Panc1 (cell line): ENCODE measurements around the gene SHB. TPM values are rescaled to one million over a fixed set of nuclear protein-coding genes. Genes with fewer than 3 reads are reported as not detected.

Experiments
- ATAC-seq: fragments of 200-7000 bp; cut with Tn5 transposase; 2 replicates; pipeline ENCODE4 v1.9.1; 2020; ENCODE audit warnings: mild to moderate bottlenecking, moderate library complexity
- BruUV-seq: library from RNA; stranded (reverse); fragments of 400-500 nt; replicated peaks from 2 replicates; lab custom pipeline; 2021; lab: Mats Ljungman, UMichigan
- CTCF ChIA-PET: fragments of 300-600 bp; sonication (Branson Sonifier 250); formaldehyde crosslinking; loops from one replicate; lab custom pipeline; 2022; ENCODE audit warnings: antibody characterized with exemption; lab: Charles Lee
- POLR2A ChIA-PET: fragments of 300-600 bp; sonication (Branson Sonifier 250); formaldehyde crosslinking; loops from one replicate; lab custom pipeline; 2022; ENCODE audit warnings: antibody characterized with exemption; lab: Charles Lee
- DNase-seq: peaks from one replicate; pipeline ENCODE4 v3.0.0-alpha.2; 2010; ENCODE audit warnings: low read depth, low spot score
- H3K27ac ChIP-seq: 2 replicates; pipeline ENCODE4 v1.5.1; 2011; ENCODE audit warnings: mild to moderate bottlenecking, low read length, inconsistent platforms
- H3K27me3 ChIP-seq: fragments of 200-500 bp; sonication (Bioruptor generic); 2 replicates; pipeline ENCODE4 v1.6.0; 2014; ENCODE audit warnings: low read length, inconsistent platforms; ENCODE audit not compliant: control insufficient read depth, insufficient read depth
- H3K36me3 ChIP-seq: fragments of 200-500 bp; sonication (Bioruptor generic); 2 replicates; pipeline ENCODE4 v1.5.1; 2014; ENCODE audit warnings: inconsistent platforms, mild to moderate bottlenecking, low read length, moderate library complexity; ENCODE audit not compliant: control insufficient read depth, insufficient read depth
- H3K4me1 ChIP-seq: 2 replicates; pipeline ENCODE4 v1.5.1; 2011; ENCODE audit warnings: inconsistent platforms, mild to moderate bottlenecking, low read length, moderate library complexity; ENCODE audit not compliant: control insufficient read depth, insufficient read depth
- H3K4me3 ChIP-seq, 2 experiments: 2 replicates each; pipeline ENCODE4 v1.5.1; 2011 to 2012; ENCODE audit warnings: low read depth in 2 of 2, low read length in 2 of 2, mild to moderate bottlenecking in 2 of 2, inconsistent platforms in 1 of 2, moderate library complexity in 1 of 2
- H3K9me3 ChIP-seq: fragments of 200-500 bp; sonication (Bioruptor generic); 2 replicates; pipeline ENCODE4 v1.5.1; 2014; ENCODE audit warnings: low read depth, mild to moderate bottlenecking, inconsistent platforms, low read length, moderate library complexity; ENCODE audit not compliant: control insufficient read depth, insufficient read depth
- CTCF ChIP-seq: fragments of 450-650 bp; IDR thresholded peaks from 2 replicates; pipeline ENCODE4 v1.5.1; 2017; ENCODE audit warnings: mild to moderate bottlenecking
- POLR2AphosphoS5 ChIP-seq: IDR thresholded peaks from 2 replicates; pipeline ENCODE4 v1.6.1; 2012; ENCODE audit warnings: mild to moderate bottlenecking, low read depth, low read length, moderate library complexity
- REST ChIP-seq, 2 experiments: IDR thresholded peaks; 2 replicates each; pipeline ENCODE4 v1.6.1; 2011 to 2012; ENCODE audit warnings: low read depth in 2 of 2, control low read depth in 1 of 2, low read length in 1 of 2, mild to moderate bottlenecking in 1 of 2, moderate library complexity in 1 of 2; ENCODE audit not compliant: insufficient read depth in 1 of 2
- SIN3A ChIP-seq: IDR thresholded peaks from 2 replicates; pipeline ENCODE4 v1.6.1; 2012; ENCODE audit warnings: low read depth, mild to moderate bottlenecking, low read length, moderate library complexity, borderline replicate concordance; ENCODE audit not compliant: insufficient read depth
- TCF7L2 ChIP-seq: IDR thresholded peaks from 2 replicates; pipeline ENCODE4 v1.6.1; 2011; ENCODE audit warnings: mild to moderate bottlenecking, low read depth, low read length, inconsistent platforms
- in situ Hi-C: cut with HindIII; loops from 2 replicates; pipeline ENCODE4 v1.10.0; 2016; ENCODE audit warnings: low sequenced_read_pairs, low pct_unique_long_range_greater_than_20kb
- intact Hi-C: fragments of 100-400 bp; cut with micrococcal nuclease; formaldehyde crosslinking; loops from one replicate; pipeline ENCODE4 v1.10.0; 2022; ENCODE audit not compliant: unreplicated experiment
- total RNA-seq: library from RNA; stranded (reverse); gene quantifications from one replicate; pipeline ENCODE4 v1.2.1, GENCODE V29; 2021; ENCODE audit not compliant: unreplicated experiment

SHB gene
- total RNA-seq, 1 experiment from 2014 or later = 59.9 TPM

GRCh38 chr9:38012767-38013450 lies 56.1 kb downstream of the SHB start:
- no peak overlapping the region for H3K27ac ChIP-seq
- POLR2A ChIA-PET = interaction anchor here (0.6 kb wide), 1 partner anchor 608 kb away, joined by 12 read pairs; the partner anchor contains the start of gene ANKRD18A
- no peaks in the 10 kb centered on the region for H3K27me3 ChIP-seq
- DNase-seq (no peak), ATAC-seq (no peak)
- H3K4me3 ChIP-seq = no peak overlapping the region
- CTCF ChIA-PET = no interaction called here
- no TSS peak for BruUV-seq
- intact Hi-C loops (no loop called here), in situ Hi-C loops (no loop called here)
- H3K36me3 ChIP-seq = peaks cover 2% of the 10 kb centered on the region; the same call in 1 of the 2 replicates
- TF ChIP-seq TCF7L2 (no peak), SIN3A (no peak), POLR2AphosphoS5 (no peak), REST (IDR thresholded peaks at IDR 0.05; ENCODE audit: insufficient read depth in 1 of 2, low read depth in 2 of 2, low read length in 1 of 2) (no peak), CTCF (no peak)
- H3K4me1 ChIP-seq = peaks cover 57% of the 10 kb centered on the region
- H3K9me3 ChIP-seq = no peaks in the 10 kb centered on the region

GRCh38 chr9:38011991-38012390 lies 57.0 kb downstream of the SHB start:
- in situ Hi-C loops (no loop called here), intact Hi-C loops (no loop called here)
- BruUV-seq = no TSS peak
- Histone ChIP-seq H3K36me3 (peaks cover 2% of the 10 kb centered on the region; the same call in 1 of the 2 replicates), H3K4me3 (no peak overlapping the region), H3K27me3 (no peaks in the 10 kb centered on the region), H3K4me1 (peaks cover 57% of the 10 kb centered on the region), H3K9me3 (no peaks in the 10 kb centered on the region), H3K27ac (peak overlapping the region; percentile 23; the same call in 1 of the 2 replicates)
- DNase-seq (no peak), ATAC-seq (no peak)
- CTCF ChIA-PET = no interaction called here
- POLR2A ChIA-PET = interaction anchor here (0.6 kb wide), 1 partner anchor 175 kb away, joined by 6 read pairs; no protein-coding TSS in a partner anchor
- no peak for TF ChIP-seq SIN3A
- no peak for TF ChIP-seq REST (IDR thresholded peaks at IDR 0.05; ENCODE audit: insufficient read depth in 1 of 2, low read depth in 2 of 2, low read length in 1 of 2)
- TF ChIP-seq POLR2AphosphoS5 = no peak
- TF ChIP-seq TCF7L2 = no peak
- no peak for TF ChIP-seq CTCF
